GM12891 (cell line): Measurements from ENCODE around the gene PPP1R3F.

Experiments
- POLR2A ChIP-seq: IDR thresholded peaks from 2 replicates; pipeline ENCODE4 v1.6.1; 2011; ENCODE audit warnings: low read depth, low read length, control low read depth
- POLR2AphosphoS5 ChIP-seq: IDR thresholded peaks from 2 replicates; pipeline ENCODE4 v1.6.1; 2011; ENCODE audit warnings: low read depth, low read length, control low read depth
- TAF1 ChIP-seq: IDR thresholded peaks from 2 replicates; pipeline ENCODE4 v1.6.1; 2011; ENCODE audit warnings: low read depth, low read length, control low read depth

DNA sequence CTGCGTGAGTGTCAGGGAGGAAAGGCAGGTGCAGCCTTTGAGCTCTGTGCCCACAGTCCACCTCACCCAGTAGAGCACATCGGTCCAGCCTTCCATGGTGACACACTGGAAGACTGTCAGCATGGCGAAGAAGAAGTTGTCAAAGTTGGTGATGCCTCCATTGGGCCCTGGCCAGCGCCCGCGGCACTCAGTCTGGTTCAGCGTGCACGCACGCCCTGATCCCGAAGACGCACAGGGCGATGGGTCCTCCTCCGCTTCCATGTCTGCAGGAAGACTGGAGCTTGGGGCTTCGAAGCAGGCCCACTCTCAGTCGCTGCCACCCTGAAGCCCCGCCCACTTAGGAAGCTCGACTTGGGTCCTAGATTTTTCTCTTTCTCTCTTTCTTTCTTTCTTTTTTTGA is 41.4 kb upstream of the PPP1R3F start:
- TF ChIP-seq POLR2AphosphoS5 (no peak), POLR2A (no peak), TAF1 (no peak)
